GM21717 (cell line): ENCODE data around the gene ALDH4A1.

Experiments used
- ATAC-seq: cut with Tn5 transposase; IDR thresholded peaks from one replicate; pipeline ENCODE4 v1.9.1; 2021; ENCODE audit warnings: mild to moderate bottlenecking, moderate library complexity; ENCODE audit not compliant: unreplicated experiment

Gene ALDH4A1

DNA sequence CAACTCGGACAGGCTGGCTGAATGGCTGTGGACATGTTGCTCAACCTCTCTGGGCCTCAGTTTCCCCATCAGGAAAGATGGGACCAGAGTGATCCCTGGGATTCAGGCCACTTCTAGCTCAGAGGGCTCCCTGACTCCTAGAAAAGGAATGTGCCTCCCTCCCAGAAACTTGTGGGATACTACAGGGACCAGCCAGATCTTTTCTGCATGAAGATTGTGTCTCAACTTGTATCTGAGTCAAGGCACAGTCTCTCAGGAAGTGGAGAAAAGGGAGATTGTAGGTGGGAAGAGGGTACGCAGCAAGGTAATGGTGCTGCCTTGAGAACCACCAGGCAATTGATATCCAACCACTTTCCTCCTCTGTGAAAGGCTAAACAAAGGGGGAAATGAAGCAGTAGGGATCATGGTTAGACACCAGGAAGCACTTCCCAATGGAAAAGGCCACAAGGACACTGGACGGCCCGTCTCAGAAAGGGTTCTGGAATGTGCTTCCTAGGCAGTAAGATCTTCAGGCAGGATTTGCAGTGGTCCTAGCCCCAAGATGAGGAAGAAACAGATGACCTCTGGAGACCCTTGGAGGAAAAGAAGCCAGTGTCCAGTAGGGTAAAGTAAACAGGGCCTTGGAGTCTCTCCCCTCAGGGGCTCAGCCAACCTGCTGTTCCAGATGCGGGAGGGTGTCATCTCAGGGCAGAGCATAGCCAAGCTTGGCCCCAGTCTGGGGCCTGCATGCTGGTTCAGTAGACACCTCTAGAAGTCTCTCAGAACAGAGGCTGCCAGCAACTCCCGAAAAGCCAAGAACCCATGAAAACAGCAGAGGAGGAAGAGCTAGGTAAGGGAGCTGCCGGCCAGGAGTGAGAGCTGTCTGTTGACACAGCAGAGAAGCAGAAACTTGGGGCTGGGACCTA, 37.3 kb upstream of the ALDH4A1 start:
- no peak for ATAC-seq

DNA sequence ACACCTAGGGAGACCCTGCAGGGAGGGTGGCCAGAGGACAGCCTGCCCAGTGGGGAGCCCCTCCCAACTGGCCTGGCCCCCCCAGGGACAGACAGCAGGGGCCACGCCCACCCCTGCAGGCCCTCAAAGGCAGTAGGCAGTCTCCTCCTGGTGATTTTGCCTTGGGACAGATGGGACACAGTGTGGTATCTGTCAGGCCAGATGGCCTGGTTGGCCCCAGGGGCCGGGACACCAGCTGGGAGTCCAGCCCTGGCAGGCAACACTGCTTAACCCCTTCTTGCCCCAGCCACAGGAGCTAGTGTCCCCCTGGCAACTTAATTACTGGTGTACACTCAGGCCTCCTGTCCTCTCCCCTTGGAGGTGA, 36.3 kb upstream of the ALDH4A1 start:
- ATAC-seq, result no peak

DNA sequence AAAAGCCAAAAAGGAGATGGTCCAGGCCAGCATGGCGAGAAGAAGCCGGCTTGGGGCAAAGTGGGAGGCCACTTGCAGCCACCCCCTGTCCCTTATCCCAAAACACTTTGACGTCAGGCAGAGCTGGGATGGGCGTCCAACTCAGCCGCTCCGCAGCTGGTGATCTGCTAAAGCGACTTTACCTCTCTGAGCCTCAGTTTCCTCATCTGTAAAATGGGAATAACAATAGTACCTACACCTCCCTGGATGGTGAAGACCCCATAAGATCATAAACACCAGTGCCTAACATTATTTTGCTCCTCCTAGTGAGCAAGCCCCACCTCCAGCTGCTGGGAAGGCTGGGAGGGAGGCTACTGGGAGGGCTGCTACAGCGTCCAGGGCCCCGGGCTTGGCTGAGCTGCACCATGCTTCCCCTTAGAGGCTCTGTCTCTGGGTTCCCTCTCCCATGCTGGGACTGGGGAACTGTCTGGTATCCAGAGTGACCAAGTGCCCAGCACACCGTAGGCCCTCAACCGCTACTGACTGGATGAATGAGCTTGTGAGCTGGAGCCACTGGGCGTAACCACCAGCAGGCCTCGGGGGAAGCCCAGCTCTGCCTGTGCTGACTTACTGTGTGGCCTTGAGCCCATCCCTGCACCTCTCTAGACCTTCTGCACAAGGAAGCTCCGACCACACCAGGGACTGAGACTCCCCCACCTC, 35.8 kb upstream of the ALDH4A1 start:
- no peak for ATAC-seq

DNA sequence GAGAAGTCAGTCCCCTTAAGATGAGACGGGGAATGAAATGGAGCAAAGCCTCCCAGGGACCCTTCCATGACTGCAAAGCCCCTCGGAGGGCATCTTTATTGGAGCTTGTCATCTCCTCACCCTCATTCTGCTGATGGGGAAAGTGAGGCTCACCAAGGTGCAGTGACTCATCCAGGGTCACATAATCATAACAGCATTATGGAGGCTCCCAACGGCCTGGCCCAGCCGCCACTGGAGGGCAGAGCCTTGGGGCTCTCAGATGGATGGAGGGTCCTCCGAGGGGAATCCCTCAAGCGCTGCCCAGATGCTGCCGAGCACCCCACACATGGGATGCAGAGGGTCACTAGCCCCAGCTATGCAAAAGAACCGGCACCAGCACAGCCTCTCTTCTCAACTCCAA, 35.2 kb upstream of the ALDH4A1 start:
- no peak for ATAC-seq

DNA sequence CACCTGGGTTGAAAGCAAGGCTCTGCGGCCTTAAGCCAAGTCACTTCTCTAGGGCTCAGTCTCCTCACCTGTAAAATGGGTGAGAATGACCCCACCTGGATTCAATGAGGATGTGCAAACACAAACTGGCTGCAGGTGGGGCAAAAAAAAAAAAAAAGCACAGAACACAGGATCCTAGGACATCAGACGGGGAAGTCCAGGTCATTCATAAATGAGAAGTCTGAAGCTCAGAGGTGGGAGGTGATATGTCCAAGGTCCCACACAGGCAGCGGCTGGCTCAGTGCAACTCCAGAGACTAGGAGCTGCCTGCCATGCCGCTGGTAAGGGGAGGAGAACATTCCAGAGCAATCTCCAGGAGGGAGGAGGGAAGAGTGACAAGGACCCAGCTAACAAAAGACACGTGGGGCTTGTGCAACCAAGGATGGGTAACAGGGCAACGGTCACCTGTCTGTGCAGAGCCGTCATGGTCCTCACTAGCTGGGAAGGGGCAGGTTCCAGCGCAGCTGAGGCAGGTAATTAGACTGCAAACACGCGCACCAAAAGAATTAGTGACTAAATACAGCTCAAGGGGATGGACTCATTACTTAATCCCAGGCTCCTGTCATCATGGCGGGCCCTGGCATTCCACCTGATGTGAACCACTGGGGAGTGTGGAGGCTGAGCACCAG, 34.6 kb upstream of the ALDH4A1 start:
- ATAC-seq, result no peak

DNA sequence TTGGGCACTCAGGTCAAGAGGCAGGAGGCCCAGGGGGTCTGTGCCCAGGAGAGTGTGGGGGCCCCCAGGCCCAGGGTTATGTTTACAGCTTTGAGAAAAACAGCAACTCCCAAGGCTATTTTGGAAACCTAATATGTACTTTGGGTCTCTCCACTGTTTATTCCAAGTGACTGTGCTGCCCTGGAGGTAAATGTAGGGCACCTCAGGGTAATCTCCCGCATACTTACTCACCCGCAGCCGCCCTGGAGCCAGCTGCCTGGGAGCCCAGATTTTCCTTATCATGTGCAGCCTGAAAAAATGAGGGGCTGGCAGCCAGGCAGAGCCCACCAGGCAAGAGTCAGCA, 34.1 kb upstream of the ALDH4A1 start:
- ATAC-seq, result no peak

DNA sequence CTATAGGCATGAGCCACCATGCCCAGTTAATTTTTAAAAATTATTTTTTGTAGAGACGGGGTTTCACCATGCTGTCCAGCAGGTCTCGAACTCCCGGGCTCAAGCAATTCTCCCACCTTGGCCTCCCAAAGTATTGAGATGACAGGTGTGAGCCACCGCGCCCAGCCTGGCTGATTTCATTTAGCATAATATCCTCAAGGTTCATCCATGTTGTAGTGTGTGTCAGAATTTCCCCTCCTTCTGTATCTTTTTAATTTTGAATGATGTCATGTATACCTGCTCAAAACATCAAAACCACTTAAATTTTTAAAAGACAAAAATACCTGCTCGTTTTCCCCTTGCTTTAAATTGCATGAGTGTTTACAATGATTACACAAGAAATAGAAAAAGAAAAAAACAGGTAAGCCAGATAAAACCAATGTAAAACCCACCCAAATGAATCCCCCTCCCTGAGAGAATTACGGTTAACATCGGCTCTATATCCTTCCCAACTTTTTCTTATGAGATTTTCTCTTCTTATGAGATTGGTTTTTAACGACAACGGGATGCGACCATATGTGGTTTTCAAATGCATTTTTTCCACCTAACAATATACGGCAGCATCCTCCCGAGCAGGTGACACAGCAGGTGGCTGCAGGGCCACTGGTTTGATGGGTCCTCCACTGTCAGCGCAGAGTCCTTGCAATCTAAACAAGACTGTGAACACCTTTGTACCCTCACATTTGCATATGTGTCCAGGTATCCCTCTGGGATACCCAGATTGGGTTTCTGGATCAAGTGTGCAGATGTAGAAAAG, 32.0 kb upstream of the ALDH4A1 start:
- ATAC-seq, result no peak

DNA sequence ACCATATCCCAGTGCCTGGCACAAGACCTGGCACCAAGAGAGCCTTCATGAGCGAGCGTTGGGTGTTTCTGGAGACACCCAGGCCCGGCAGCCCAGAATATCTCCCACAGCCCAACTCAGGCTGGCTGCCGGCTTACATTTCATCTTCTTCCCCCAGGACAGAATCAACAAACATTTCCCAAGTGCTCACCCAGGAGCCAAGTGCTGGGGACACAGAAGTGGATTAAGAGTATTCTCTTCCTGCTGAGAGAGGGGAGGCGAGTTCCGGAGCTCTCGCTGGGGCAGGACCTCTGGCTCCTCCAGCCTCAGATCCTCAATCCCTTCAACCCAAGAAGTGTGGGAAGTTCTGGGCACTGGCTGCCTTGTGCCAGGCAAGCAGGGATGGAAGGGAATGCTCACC, 30.5 kb upstream of the ALDH4A1 start:
- ATAC-seq, result no peak

DNA sequence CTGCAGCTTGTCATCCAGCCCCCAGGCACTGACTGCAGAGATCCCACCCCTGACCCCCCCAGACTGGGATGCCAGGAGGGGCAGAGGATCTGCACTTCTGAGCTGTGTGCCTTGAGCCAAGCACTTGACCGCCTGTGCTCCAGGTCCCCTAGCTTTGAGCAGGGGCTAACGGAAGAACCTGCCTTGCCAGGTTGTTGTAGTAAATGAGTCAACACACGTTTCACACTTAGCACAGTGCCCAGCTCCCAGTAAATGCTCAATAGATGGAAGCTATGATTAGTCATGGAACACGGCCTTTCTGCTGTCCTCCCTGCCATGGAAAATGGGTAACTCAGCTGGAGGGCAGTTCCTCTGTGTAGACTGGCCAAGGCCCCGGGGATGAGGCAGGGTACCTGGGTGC, 30.0 kb upstream of the ALDH4A1 start:
- no peak for ATAC-seq

DNA sequence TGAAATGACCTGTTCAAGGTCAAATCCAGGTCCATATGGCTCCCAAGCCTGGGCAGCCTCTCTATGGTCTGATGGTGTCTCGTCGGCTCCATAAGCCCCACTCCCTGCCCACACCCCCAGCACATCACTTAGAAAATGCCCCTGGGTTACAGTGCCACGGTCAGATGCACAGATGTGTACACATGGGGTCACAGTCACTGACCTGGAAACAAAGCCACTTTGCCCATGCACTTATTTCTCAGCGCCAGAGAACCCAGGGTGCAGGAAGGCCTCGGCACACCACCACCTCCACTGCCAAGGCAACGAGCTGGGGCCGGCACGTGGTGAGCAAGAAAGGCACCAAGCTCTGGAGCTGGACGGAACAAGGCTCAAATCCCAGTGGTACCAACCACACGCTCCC, 29.4 kb upstream of the ALDH4A1 start:
- ATAC-seq, result no peak

DNA sequence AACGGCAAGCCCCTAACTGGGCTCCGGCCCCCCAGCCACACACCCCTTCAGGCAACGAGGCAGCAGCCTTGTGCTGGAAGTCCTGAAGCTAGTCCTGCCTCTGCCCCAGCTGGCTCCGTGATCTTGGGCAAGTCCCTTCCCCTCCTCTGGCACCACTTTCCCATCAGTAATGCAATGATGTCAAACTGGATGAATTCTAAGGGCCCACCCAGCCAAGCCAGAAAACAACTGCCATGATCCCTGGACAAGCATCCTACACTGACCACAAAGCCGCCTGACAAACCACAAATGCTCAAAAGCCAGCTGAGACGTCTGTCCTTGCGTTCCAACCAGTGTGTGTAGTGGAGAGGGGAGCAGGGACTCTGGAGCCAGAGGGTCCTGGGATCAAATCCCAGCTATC, 27.3 kb upstream of the ALDH4A1 start:
- ATAC-seq, result no peak

DNA sequence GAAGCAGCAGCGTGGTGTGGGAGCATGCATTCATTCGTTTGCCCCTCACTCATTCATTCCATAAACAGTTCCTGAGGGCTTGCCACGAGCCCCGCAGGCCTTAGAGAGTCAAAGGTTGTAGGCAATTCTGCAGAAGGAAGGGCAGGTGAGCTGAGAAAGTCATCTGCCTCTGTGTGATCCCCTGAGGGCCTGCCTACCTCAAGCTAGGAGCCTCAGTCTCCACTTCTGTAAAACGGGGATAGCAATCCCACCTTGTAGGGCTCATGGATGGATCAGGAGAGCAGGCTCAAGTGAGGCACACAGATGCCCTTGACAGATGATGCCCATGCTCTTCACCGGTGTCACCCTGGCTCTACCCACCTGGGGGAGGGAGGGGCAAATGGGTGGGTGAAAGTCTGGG, 26.6 kb upstream of the ALDH4A1 start:
- no peak for ATAC-seq

DNA sequence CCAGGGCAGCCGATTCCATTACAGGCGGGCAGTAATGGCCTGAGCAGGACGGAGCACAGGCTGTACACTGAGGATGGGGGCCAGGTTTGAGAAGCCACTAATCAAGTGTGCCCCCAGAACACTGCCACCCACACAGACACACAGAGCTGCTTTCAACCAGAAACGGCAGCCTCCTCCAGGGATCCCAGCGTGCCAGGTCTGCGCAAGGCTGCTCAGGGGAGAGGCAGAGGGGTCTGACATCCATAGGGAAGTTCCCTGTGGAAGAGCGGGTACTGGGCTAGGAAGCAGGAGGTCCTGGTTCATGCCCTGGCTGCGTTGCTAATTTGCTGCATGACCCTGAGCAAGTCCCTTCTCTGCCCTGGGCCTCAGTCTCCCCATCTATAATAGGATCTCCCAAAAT, 26.1 kb upstream of the ALDH4A1 start:
- no peak for ATAC-seq

DNA sequence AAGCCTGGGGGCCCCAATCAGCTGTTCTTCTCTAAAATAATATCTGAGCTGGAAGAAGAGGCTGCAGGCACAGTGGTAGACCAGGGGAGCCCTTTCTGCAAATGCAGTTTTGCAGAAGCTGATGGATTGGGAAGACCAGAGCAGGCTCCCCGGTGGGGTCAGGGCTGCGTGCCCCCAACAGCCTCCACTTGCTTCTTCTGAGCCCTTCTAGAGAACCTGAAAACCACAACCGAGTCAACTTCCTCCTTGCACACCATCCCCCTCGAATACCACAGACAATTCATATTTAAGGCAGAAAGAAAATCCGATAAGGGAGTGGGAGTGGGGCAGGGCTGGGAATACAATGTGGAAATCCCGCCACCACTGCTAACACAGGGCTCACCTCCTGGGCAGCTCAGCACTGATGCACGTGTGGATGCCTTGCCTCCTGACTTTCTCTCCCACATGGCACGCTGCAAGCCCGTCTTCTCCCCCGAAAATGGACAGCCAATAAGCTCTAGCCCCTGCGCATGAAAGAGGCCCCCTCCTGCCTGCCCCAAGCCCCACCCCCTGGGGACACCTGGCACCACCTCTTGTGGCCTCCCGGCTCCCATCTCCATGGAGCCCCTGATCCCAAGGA, 25.4 kb upstream of the ALDH4A1 start:
- ATAC-seq, result peak; percentile 37

DNA sequence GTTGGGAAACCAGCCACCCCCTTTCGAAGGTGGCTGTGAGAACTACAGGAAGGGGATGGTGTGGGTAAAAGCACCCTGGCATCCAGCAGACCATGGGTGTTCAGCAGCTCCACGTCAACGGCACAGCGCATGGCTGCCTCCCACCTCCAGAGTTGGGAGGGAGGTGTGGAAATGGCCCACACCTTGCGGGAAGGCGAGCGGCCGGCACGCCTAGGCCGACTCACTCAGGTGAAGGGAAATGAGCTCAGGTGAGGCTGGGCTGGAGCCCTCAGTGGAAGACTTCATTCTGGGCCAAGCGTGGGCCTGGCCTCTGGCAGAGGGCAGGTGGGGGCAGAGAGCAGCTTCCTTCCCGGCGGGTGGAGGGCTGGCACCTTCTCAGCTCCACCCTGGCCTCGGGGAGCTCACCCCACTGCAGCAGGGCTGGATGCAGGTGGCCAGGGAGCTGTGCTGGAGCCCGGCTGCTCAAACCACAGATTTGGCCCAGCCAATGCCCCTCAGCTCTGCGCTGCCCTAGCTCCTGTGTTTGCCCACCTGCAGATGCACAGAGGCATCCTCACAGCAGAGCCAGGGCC, 24.8 kb upstream of the ALDH4A1 start:
- peak; percentile 16 for ATAC-seq

DNA sequence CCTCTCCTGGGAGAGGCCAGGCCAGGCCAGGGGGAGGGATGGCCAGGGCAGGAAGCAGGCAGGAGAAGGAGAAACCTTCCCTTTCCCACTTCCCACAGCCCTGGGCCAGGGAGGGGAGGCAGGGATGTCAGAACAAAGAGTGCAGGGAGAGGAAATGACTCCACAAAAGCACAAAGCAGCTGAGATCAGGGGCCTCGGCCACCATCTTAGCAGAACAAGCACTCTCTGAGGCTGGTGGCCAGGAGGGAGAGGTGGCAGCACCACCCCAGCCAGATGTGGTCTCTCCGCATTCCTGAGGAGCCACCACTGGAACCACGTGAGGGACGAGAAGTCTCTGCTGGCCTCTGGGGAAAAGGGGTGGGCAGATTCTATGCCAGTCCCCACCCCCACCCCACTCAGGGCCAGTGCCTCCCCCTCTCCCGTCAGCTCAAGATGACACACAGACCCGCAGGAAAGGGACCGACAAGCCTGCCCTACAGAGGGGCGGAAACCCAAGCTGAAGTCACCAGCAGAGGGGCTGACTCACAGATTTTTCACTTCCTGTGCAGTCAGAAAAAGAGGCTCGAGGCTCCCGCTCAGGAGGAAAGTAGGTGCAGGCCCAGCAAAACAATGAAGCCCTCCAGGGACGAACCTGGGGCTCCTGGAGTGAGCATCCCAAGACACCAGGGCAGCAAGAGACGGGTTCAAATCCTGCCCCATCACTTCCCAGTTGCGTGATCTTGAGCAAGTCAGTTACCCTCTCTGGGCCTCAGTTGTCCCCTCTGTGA, 24.1 kb upstream of the ALDH4A1 start:
- ATAC-seq, result peak; percentile 68

DNA sequence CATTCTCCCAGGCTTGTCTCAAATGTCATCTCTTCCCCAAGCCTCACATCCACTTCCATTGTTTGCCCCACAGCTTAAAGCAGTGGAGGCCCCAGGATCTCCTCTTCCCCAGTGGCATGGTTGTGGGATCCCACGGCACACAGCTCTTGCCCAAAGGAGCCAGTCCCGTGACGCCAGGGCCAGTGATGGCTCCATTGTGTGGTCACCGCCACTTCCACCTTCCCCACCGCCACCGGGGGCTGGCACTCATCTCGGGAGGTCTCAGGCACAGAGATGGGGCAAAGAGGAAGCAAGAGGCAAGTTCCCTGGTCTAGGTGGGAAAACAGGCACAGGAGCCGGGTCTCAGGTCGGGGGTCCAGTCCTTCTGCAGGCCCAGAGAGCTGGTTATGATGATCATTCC, 22.9 kb upstream of the ALDH4A1 start:
- no peak for ATAC-seq

DNA sequence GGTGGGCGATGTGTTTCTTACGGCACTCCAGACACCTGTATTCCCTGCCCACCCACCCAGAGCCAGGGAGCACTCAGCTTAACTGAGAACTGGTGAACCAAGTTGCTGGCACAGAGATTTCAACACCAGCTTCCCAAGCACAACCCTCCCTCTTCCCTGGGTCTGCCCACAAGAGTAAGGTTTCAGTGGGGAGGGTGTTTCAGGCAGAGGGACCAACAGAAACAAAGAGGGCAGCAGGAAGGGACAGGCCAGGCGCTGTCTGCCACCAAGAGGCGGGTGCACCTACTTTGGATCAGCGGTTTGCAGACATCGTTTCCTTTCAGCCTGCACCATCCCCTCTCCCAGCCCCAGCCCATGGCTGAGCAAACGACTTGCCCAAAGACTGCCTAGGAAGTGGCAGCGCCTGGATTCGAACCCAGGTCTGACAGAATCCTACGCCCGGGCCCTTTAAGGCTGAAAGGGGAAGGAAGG, 21.9 kb upstream of the ALDH4A1 start:
- no peak for ATAC-seq

DNA sequence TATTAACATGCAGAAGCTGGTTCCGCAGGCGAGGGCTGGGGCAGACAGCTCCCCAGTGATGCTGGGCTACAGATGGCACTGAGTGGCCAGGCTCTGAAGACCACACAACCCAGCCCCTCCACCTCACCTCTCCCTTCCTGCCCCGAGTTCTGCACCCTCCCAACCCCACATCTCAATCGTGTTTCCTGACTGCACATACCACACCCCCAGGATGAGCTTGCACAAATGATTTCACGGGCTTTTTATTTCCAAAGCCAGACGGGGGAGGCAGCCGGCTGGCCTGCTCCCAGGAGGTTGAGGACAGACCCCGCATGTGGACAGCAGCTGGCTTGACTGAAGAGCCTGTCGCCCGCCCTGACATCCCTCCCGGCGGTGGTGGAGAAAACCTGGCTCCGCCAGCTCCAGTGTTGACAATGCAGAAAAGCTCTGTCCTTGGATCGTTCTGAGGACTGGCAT, 21.4 kb upstream of the ALDH4A1 start:
- ATAC-seq, result no peak
